H1 (cell line): ENCODE measurements around the gene FAM149A.

Experiments used
- CHD1 ChIP-seq: IDR thresholded peaks from 2 replicates; pipeline ENCODE4 v1.6.1; 2012; ENCODE audit warnings: low read depth, low read length, improper control_type of control experiment
- KDM1A ChIP-seq: fragments of 200-600, 300-600 bp; sonication (generic); IDR thresholded peaks from 2 replicates; pipeline ENCODE4 v1.7.1; 2016; ENCODE audit warnings: mild to moderate bottlenecking, low read length, borderline replicate concordance
- MAFK ChIP-seq: IDR thresholded peaks from 2 replicates; pipeline ENCODE4 v1.6.1; 2012; ENCODE audit warnings: low read depth, mild to moderate bottlenecking, improper control_type of control experiment, low read length
- RFX5 ChIP-seq: IDR thresholded peaks from 2 replicates; pipeline ENCODE4 v1.6.1; 2011; ENCODE audit warnings: low read depth, low read length, improper control_type of control experiment, borderline replicate concordance
- TF ChIP-seq, protein P1 (sequence below), 3 experiments: IDR thresholded peaks; 1 replicate in 2 of 3; 2 replicates in 1 of 3; pipeline versions ENCODE4 v1.5.1 to v1.6.1; 2011; ENCODE audit warnings: low read length in 3 of 3, mild to moderate bottlenecking in 3 of 3, inconsistent platforms in 2 of 3, low read depth in 1 of 3, moderate library complexity in 1 of 3; ENCODE audit not compliant: insufficient read depth in 1 of 3; ENCODE audit errors: control extremely low read depth in 1 of 3

GRCh38 chr4:186159613-186160012 lies 55.1 kb downstream of the FAM149A start:
- TF ChIP-seq, protein P1, sequence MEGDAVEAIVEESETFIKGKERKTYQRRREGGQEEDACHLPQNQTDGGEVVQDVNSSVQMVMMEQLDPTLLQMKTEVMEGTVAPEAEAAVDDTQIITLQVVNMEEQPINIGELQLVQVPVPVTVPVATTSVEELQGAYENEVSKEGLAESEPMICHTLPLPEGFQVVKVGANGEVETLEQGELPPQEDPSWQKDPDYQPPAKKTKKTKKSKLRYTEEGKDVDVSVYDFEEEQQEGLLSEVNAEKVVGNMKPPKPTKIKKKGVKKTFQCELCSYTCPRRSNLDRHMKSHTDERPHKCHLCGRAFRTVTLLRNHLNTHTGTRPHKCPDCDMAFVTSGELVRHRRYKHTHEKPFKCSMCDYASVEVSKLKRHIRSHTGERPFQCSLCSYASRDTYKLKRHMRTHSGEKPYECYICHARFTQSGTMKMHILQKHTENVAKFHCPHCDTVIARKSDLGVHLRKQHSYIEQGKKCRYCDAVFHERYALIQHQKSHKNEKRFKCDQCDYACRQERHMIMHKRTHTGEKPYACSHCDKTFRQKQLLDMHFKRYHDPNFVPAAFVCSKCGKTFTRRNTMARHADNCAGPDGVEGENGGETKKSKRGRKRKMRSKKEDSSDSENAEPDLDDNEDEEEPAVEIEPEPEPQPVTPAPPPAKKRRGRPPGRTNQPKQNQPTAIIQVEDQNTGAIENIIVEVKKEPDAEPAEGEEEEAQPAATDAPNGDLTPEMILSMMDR (IDR thresholded peaks at IDR 0.05; ENCODE audit: control extremely low read depth in 1 of 3, insufficient read depth in 1 of 3, low read depth in 1 of 3, low read length in 3 of 3) = no peak
- TF ChIP-seq KDM1A (no peak), MAFK (no peak), CHD1 (no peak), RFX5 (no peak)
